K562 (cell line): Measurements from ENCODE around the gene USF2. TPM values are rescaled to one million over a fixed set of nuclear protein-coding genes. Genes with fewer than 3 reads are reported as not detected.

Experiments
- BRD9 ChIP-seq: fragments of 450-650 bp; IDR thresholded peaks from 2 replicates; pipeline ENCODE4 v1.6.1; 2018; ENCODE audit warnings: low read depth; ENCODE audit not compliant: partially characterized antibody
- EGR1 ChIP-seq: fragments of 450-650 bp; conservative IDR thresholded peaks from 2 replicates; pipeline ENCODE4 v1.6.1; 2017; ENCODE audit warnings: mild to moderate bottlenecking
- GABPA ChIP-seq: fragments of 200-800 bp; sonication (Bioruptor generic); conservative IDR thresholded peaks from 2 replicates; pipeline ENCODE4 v1.6.1; 2016; ENCODE audit warnings: low read depth, missing genetic modification characterization, missing compliant biosample characterization
- GABPB2 ChIP-seq: fragments of 250-450 bp; sonication (Bioruptor Pico); conservative IDR thresholded peaks from 2 replicates; pipeline ENCODE4 v1.5.1; 2021; ENCODE audit warnings: mild to moderate bottlenecking
- GTF2A2 ChIP-seq: IDR thresholded peaks from 2 replicates; pipeline ENCODE4 v1.6.1; 2016; ENCODE audit warnings: mild to moderate bottlenecking, missing genetic modification characterization, missing compliant biosample characterization
- MAFK ChIP-seq: IDR thresholded peaks from 2 replicates; pipeline ENCODE4 v1.6.1; 2011; ENCODE audit warnings: low read length, improper control_type of control experiment
- MITF ChIP-seq: IDR thresholded peaks from 2 replicates; pipeline ENCODE4 v1.6.1; 2014; ENCODE audit warnings: antibody characterized with exemption
- NR2C2 ChIP-seq, 2 experiments: fragments of 200-800 bp in 1 of 2; sonication (Bioruptor generic) in 1 of 2; sonication (generic) in 1 of 2; formaldehyde crosslinking in 1 of 2; IDR thresholded peaks; 2 replicates each; pipeline versions ENCODE4 v1.6.1 to v1.8.0; 2016 to 2022; ENCODE audit warnings: mild to moderate bottlenecking in 1 of 2, missing compliant biosample characterization in 1 of 2, missing genetic modification characterization in 1 of 2, missing genetic modification reagents in 1 of 2
- RHOXF2B ChIP-seq: fragments of 250-450 bp; sonication (Bioruptor Pico); conservative IDR thresholded peaks from 2 replicates; pipeline ENCODE4 v1.5.1; 2021
- TSC22D4 ChIP-seq: fragments of 450-650 bp; IDR thresholded peaks from 2 replicates; pipeline ENCODE4 v1.6.1; 2016; ENCODE audit warnings: missing genetic modification characterization, missing biosample characterization, control low read depth
- ZNF280B ChIP-seq: fragments of 250-450 bp; sonication (Bioruptor Pico); IDR thresholded peaks from 2 replicates; pipeline ENCODE4 v1.5.1; 2021; ENCODE audit warnings: mild to moderate bottlenecking
- ZNF408 ChIP-seq: fragments of 250-450 bp; sonication (Bioruptor Pico); IDR thresholded peaks from 2 replicates; pipeline ENCODE4 v1.4.0; 2020; ENCODE audit warnings: low read depth, mild to moderate bottlenecking, moderate library complexity
- ZNF707 ChIP-seq: fragments of 250-450 bp; sonication (Bioruptor Pico); conservative IDR thresholded peaks from 2 replicates; pipeline ENCODE4 v1.8.0; 2022; ENCODE audit warnings: inconsistent platforms, mild to moderate bottlenecking, moderate library complexity
- ZNF740 ChIP-seq, 3 experiments: fragments of 200-800 bp in 1 of 3; sonication (Bioruptor generic) in 1 of 3; sonication (generic) in 1 of 3; formaldehyde crosslinking in 1 of 3; IDR thresholded peaks; 2 replicates each; pipeline versions ENCODE4 v1.6.1 to v1.8.0; 2016 to 2022; ENCODE audit warnings: mild to moderate bottlenecking in 2 of 3, missing compliant biosample characterization in 2 of 3, missing genetic modification characterization in 2 of 3, missing genetic modification reagents in 1 of 3
- polyA plus RNA-seq, 8 experiments: library from polyadenylated mRNA; depleted of rRNA in 4 of 8; stranded (reverse) in 5 of 8; unstranded in 3 of 8; fragments of >200 nt; fragmentation: Nextera tagmentation in 2 of 8; fragmentation: Illumina TruSeq in 1 of 8; extraction: Ambion mirVana in 2 of 8; extraction: Trizol in 1 of 8; gene quantifications; 2 replicates each; pipeline versions ENCODE4 v1.2.1 to v1.2.3, GENCODE V29; 2011 to 2014; ENCODE audit warnings: inconsistent platforms in 1 of 8, missing spikeins in 1 of 8
- total RNA-seq, 7 experiments: library from RNA; depleted of rRNA in 6 of 7; stranded (reverse); fragments of >200 nt in 6 of 7; fragmentation: Illumina TruSeq in 2 of 7; extraction: Trizol in 2 of 7; gene quantifications; 2 replicates each; pipeline versions ENCODE4 v1.2.1 to v1.2.3, GENCODE V29; 2011 to 2021; ENCODE audit warnings: low replicate concordance in 1 of 7
- TF ChIP-seq, protein P1 (sequence below): sonication (generic); formaldehyde crosslinking; IDR thresholded peaks from 2 replicates; pipeline ENCODE4 v1.9.0; 2022; ENCODE audit warnings: mild to moderate bottlenecking, missing genetic modification reagents
- TF ChIP-seq, protein P2 (sequence below): sonication (generic); formaldehyde crosslinking; IDR thresholded peaks from 2 replicates; pipeline ENCODE4 v1.8.0; 2022; ENCODE audit warnings: missing genetic modification reagents, mild to moderate bottlenecking, borderline replicate concordance
- TF ChIP-seq, protein P3 (sequence below): fragments of 450-650 bp; IDR thresholded peaks from 2 replicates; pipeline ENCODE4 v1.6.1; 2017; ENCODE audit warnings: antibody characterized with exemption, mild to moderate bottlenecking

The USF2 gene
- total and polyA plus RNA-seq, 9 of the 15 experiments (the other 6 are each of a cell fraction or from before 2014, with no cell fraction given): 0.27 to 93.7 (median 58.4) TPM

DNA sequence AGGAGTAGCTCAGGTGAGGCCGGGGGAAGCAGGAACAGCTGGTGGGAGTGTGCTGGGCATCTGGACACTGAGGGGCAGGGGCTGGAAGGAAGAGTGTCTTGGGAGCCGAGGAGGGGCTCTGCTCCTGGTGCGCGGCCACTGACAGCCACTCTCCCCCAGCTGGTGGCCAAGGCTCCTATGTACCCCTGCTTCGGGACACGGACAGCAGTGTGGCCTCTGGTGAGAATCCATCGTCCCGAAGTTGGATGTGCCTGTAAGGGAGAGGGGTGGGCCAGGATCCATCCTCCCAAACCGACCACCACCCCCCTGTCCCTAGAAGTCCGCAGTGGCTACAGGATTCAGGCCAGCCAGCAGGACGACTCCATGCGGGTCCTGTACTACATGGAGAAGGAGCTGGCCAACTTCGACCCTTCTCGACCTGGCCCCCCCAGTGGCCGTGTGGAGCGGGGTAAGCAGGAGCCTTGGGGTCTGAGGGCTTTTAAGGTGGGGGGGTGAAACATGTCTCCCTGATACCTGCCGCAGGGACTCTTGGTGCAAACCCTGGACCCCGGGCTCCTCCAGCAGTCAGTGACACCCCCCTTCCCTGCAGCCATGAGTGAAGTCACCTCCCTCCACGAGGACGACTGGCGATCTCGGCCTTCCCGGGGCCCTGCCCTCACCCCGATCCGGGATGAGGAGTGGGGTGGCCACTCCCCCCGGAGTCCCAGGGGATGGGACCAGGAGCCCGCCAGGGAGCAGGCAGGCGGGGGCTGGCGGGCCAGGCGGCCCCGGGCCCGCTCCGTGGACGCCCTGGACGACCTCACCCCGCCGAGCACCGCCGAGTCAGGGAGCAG is 2.0 kb upstream of the USF2 start (continued):
- no peak for TF ChIP-seq NR2C2 (CRISPR knock-in tag; IDR thresholded peaks at IDR 0.05)
- TF ChIP-seq NR2C2 (tag; IDR thresholded peaks at IDR 0.05): 0 out of 2 replicates have a peak, but pooled peaks have one; percentile 10
- TF ChIP-seq GTF2A2 (tag): no peak
- TF ChIP-seq, protein P1, sequence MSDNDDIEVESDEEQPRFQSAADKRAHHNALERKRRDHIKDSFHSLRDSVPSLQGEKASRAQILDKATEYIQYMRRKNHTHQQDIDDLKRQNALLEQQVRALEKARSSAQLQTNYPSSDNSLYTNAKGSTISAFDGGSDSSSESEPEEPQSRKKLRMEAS: no peak
- no peak for TF ChIP-seq ZNF280B (CRISPR knock-in tag)
- TF ChIP-seq MAFK: no peak
- TF ChIP-seq, protein P2, sequence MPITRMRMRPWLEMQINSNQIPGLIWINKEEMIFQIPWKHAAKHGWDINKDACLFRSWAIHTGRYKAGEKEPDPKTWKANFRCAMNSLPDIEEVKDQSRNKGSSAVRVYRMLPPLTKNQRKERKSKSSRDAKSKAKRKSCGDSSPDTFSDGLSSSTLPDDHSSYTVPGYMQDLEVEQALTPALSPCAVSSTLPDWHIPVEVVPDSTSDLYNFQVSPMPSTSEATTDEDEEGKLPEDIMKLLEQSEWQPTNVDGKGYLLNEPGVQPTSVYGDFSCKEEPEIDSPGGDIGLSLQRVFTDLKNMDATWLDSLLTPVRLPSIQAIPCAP (CRISPR knock-in tag): no peak
- no peak for TF ChIP-seq RHOXF2B
- TF ChIP-seq TSC22D4 (tag): no peak
- no peak for TF ChIP-seq BRD9
- TF ChIP-seq ZNF408 (CRISPR knock-in tag): no peak
- TF ChIP-seq ZNF740 (CRISPR knock-in tag; IDR thresholded peaks at IDR 0.05): no peak; the same call in 1 of the 2 replicates
- peak in 1 of 2 experiments; percentile 39; a peak in 1 of 4 replicates for TF ChIP-seq ZNF740 (tag; IDR thresholded peaks at IDR 0.05)
- no peak for TF ChIP-seq MITF
- TF ChIP-seq GABPA: no peak
- TF ChIP-seq ZNF707 (CRISPR knock-in tag): no peak
- no peak for TF ChIP-seq EGR1
- TF ChIP-seq, protein P3, sequence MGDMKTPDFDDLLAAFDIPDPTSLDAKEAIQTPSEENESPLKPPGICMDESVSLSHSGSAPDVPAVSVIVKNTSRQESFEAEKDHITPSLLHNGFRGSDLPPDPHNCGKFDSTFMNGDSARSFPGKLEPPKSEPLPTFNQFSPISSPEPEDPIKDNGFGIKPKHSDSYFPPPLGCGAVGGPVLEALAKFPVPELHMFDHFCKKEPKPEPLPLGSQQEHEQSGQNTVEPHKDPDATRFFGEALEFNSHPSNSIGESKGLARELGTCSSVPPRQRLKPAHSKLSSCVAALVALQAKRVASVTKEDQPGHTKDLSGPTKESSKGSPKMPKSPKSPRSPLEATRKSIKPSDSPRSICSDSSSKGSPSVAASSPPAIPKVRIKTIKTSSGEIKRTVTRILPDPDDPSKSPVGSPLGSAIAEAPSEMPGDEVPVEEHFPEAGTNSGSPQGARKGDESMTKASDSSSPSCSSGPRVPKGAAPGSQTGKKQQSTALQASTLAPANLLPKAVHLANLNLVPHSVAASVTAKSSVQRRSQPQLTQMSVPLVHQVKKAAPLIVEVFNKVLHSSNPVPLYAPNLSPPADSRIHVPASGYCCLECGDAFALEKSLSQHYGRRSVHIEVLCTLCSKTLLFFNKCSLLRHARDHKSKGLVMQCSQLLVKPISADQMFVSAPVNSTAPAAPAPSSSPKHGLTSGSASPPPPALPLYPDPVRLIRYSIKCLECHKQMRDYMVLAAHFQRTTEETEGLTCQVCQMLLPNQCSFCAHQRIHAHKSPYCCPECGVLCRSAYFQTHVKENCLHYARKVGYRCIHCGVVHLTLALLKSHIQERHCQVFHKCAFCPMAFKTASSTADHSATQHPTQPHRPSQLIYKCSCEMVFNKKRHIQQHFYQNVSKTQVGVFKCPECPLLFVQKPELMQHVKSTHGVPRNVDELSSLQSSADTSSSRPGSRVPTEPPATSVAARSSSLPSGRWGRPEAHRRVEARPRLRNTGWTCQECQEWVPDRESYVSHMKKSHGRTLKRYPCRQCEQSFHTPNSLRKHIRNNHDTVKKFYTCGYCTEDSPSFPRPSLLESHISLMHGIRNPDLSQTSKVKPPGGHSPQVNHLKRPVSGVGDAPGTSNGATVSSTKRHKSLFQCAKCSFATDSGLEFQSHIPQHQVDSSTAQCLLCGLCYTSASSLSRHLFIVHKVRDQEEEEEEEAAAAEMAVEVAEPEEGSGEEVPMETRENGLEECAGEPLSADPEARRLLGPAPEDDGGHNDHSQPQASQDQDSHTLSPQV: peak; percentile 78
- TF ChIP-seq GABPB2: no peak
